HG02970 (cell line): ENCODE measurements around the gene HRH2.

Experiments used
- ATAC-seq: cut with Tn5 transposase; IDR thresholded peaks from one replicate; pipeline ENCODE4 v1.9.1; 2021; ENCODE audit warnings: mild to moderate bottlenecking, moderate library complexity, moderate number of reproducible peaks; ENCODE audit not compliant: unreplicated experiment, low FRiP score

The HRH2 gene

DNA sequence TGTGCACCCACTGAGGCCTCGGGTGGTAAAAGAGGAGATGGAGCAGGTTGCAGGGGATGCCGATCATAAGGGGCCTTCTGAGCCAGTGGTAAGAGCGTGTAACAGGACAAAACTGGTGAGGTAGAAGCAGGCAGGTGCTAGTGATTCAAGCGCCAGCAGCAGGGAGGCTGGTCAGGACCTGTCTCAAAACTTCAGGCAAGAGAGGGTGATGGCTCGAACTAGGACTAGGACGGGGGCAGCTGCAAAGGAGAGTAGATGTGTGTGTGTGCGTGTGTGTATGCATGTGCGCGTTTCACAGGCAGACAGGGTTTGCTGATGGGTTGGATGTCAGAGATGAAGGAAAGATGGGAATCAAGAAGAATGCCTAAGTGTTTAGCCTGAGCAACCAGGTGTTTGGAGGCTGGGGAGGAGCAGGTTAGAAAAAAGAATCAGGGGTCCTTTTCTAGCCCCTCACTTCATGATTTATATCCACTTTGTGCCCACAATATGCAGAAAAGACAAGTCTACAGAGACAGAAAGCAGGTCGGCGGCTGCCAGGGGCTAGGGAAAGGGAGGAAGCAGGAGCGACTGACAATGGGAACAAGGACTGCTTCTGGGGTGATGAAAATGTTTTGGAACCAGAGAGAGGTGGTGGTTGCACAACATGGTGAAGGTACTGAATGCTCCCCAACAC, 15.2 kb downstream of the HRH2 start:
- no peak for ATAC-seq

DNA sequence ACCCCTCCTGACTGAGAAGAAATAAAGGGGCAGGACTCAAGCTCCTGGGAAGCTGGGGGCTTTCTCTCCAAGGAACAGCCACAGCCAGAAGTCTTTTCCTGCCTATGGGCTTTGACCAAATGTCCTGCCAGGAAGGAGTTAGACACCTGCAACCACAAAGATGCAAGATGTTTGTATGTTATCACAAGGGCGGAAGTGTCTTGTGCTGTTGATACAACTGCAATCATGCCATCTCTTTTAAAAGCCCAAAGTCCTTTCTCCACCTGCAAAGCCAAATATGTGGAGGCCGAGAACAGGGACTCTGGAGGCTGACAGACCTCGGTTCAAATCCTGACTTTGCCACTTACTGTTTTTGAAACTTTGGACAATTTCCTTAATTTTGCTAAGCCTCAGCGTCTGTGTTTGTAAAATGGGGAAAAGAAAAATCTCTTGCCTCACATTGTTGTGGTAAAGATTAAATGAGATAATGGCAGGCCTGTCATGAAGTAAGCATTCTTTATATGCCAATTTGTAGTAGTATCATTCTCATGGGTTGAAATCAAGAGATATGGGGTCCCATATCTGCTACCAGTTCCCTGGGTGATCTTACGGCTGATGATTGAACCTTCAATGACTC, 17.0 kb downstream of the HRH2 start:
- no peak for ATAC-seq

DNA sequence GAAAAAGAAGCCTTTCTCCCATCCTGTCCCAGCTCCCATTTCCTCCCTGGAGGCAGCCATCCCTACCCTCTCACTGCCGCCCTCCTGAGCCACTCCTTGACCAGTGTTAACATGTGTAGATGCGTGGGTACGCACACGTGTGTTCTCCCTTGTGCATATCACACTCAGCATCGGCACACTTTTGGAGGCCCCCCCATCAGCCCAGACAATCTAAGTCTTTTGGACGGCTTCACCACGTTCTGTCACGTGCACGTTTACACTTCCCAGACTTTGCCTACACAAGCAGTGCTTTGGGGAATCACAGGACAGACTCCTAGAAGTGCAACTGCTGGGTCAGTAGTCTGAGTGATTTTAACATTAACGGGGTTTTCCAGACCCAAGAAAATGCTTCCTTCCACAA, 18.0 kb downstream of the HRH2 start:
- no peak for ATAC-seq

GRCh38 chr5:175677571-175677970, 19.7 kb downstream of the HRH2 start:
- ATAC-seq, result no peak

DNA sequence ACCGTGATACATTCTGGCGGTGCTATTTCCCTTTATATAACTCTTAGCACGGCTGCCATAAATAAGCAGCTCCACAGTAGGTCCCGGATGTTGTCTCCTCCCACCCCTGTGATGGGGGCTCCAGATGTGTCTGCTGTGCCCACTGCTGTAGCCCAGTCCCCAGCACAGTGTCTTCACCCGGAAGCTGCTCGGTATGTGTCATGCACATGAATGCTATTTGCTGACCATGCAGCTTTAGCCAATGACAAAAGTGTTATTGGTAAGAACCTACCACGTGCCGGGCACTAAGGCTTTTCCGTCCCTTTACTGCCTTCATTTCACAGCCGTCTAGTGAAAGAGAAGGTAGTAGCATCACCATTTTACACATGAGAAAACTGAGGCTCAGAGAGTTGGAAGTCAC, 20.2 kb downstream of the HRH2 start:
- ATAC-seq, result no peak

DNA sequence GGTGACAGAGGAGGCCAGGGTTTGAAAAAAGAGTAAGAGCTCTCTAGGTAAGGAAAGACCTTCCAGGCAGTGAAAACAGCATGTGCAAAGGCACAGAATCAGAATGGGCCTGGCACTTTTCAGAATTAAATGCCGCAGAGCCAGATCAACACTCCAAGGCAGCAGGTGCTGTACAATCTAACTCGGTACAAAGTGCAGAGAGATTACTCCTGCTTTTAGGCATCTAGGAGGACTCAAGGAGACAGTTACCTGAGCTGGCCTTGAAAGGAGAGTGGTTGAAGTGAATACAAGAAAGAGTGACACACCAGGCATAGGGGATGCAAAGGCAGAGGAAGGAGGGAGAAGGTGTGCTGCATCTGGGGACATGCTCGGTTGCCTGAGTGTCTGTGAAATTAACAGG, 21.5 kb downstream of the HRH2 start:
- no peak for ATAC-seq

DNA sequence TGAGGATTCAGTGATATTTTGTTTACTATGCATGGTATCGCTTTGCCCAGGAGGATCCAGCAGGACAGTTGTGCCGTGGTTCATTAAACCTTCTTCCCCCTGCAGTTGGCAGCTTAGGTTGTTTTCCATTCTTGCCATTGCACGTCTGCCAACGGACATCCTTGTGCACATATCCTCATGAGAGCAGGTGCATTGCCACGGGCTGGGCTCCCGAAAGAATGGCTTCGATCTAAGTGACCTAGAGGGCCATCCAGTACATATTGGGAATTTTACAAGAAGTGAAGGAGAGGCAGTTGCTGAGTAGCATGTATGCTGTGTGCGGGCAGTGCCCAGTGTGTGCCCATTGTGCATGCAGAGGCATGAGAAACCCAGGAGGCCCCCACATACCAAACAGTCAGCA, 22.1 kb downstream of the HRH2 start:
- ATAC-seq, result no peak

DNA sequence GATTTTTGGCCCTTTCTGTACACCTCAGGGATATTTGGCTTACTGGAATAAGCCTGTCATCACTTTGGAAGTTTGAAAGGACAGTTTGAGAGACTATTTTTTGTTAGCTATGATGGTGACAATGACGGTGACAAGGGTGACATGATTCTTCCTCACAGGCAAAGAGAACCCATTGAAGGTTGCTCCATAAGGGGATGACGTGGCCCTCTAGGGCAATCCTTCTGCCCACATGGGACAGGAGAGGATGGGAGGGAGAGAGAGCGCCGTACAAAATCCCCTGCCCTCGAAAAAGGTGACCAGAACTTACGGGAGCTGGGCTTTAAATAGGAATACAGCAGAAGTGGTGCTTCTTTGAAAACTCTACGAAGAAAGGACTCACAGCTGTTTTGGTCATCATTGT, 22.6 kb downstream of the HRH2 start:
- no peak for ATAC-seq

DNA sequence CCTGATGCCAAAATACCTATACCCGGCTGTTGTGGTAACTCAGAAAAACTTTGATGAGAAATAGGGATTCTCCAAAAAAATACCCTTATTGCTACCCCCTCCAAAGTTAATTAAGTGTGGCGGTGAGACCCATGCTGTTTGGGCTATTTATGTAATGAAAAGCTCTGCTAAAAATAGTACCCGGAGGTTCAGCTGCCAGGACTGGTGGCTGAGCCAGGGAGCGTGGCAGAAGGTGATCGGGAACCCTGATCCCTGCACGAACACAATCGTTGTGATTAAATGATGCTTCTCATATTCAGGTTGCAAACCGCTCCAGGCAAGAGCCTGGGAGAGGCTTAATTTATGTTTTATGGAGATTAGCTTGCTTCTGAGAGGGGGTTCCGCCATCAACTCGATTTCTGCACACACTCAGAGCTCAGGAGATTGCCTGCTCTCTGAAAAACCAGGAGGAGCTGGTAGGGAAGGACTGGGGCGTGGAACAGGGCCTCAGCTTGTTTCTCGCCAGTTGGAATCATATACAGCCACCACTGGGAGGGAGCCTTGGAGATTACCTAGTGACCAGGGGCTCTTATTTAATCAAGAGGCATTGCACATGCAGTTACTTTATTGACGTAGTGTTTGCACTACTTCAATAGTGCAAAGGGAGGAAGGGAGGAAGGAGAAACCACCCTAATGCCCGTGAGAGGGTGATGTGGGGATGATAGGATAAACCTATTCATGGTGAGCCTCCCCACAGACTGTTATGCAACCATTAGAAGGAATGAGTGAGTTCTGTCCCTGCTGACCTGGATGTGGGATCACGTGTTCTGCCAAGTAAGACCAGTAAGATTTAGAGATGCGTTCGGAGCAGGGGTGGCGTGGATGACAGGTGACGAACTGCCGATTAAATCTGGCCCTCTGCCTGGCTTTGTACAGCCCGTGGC, 23.4 kb downstream of the HRH2 start:
- ATAC-seq, result no peak

DNA sequence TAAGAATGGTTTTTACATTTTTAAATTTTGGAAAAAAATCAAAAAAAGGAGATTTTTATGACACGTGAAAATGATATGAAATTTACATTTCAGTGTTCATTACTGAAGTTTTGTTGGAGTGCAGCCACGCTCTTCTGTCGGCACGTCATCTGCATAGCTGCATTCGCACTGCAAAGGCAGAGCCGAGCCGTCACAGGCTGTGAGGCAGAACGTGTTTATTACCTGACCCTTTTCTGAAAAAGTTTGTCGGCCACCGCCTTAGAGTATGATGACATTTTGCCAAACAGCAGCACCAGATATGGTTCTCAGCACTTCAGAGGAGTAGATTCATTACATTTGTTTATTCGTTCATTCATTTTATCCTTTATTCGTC, 24.1 kb downstream of the HRH2 start:
- ATAC-seq, result no peak

DNA sequence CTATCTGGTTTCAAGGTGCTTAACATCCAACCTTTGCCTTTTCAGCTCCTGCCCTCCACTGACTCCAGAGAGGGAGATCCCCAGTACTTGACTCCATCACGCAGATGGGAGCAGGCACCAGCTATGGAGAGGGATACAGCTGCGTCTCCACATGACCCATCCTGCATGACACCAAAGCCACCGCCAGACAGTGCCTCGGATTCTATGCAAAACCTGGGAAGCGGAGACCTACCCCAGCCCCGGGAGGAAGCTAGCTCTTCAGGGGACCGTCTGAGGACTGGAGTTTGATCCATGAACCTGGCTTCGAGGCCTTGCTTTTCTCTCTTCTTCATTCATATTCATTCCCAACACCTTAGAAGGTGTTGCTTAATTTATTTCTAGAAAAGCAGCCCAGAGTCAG, 24.8 kb downstream of the HRH2 start:
- ATAC-seq, result no peak

GRCh38 chr5:175683231-175683630, 25.4 kb downstream of the HRH2 start:
- ATAC-seq, result no peak

DNA sequence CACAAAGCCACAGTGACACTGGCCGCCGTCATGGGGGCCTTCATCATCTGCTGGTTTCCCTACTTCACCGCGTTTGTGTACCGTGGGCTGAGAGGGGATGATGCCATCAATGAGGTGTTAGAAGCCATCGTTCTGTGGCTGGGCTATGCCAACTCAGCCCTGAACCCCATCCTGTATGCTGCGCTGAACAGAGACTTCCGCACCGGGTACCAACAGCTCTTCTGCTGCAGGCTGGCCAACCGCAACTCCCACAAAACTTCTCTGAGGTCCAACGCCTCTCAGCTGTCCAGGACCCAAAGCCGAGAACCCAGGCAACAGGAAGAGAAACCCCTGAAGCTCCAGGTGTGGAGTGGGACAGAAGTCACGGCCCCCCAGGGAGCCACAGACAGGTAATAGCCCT, 26.1 kb downstream of the HRH2 start:
- no peak for ATAC-seq

DNA sequence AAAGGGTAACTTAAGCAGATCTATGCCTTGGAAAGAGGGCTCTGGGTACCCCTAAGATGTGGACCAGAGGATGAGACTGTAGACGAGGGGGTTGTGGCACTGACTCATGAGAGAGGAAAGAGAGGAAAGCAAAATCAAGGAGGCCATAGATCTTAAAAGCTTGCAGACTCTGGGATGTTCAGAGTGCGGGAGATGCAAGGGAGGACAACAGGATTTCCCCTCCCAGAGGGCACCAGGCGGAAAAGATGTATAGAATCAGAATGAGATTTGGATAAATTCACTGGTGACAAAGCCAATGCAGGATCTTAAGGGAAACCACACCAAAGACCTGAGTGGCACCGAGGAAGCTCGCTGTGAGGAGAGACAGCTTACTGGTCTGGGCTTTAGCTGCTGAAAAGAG, 27.1 kb downstream of the HRH2 start:
- ATAC-seq, result no peak

DNA sequence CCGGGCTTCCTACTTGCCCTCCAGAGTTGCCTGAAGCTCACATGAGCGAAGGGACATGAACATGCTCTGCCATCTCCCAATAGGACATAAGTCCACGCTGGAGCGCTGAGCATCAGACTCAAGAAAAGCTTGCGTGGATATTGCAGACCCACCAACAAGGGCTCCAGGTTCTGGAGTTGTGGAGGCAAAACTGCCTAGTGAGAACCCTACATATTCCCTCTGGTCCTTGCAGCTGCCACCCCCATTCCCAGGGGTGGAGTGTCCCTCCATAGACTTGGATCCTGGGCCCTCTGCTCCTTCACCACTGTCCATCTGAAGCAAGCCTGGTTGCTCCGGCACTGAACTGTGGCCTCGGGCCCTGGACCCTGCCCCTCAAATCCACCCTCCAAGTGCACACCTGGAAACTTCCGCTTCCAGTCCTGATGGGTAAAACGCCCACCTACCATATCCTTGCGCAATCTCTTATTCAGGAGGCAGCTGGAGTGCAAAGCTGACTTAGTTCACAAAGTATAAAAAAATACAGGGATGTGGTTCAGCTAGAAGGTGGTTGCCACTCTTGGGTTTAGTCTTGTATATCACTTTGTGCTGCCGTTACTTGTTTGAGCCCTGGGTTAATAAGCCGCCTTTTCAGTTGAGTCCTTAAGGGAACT, 28.0 kb downstream of the HRH2 start:
- no peak for ATAC-seq

DNA sequence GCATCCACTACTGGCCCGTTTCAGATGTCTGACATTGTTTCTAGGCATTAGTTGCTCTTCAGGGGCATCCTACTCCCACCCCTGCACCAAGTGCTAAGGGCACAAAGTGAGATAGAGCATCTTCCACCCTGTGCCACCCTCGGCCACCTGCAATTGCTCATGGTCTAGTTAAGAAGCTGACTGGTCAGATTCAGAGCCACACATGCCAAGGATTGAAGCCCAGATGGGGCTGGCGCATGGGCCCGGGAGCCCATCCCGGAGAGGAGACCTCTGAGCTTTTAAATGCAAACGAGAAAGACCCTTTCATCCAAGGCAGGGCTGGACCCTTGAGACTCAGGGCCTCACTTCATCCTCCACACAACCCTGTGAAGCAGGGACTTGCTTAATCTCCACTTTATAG, 28.5 kb downstream of the HRH2 start:
- no peak for ATAC-seq

DNA sequence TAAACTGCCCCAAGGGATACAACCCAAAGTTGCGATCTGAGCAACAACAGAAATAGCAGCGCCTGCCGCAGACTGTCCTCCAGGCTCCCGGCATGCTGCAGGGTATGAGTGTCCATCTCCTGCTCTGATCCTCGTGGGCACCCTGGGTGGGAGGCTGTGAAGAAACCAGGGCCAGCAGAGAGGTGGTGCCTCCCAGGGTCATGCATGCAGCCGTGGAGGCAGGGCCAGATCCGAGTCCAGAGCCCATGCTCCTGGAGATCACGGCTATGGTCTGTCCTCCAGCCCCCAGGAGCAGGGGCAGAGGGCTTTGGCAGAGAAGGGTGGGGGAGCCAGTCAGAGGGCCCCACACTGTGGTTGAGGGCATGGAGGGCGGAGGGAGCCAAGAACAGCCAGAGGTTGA, 29.0 kb downstream of the HRH2 start:
- ATAC-seq, result no peak

DNA sequence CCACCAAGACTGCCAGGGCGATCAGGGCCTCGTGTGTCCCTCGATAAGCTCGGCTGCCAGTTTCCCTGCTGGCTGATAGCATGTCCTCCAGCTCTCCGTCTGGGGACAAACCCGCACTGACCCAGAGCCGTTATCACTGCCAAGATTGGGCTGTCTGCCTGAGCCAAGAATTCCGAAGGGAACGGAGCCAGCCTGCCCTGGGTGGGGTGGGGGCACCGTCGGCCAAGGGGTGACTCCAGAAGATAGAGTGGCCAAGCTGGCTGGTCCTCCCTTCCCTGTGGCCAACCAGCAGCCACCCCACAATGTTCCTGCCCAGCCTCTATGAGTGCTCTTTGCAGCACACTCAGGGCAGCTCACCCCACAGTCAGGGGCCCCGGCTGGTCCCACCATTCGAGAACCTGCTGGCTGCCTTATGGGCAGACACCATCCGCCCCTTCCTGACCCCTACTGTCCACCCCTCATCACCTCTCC, 29.4 kb downstream of the HRH2 start:
- no peak for ATAC-seq

- ATAC-seq, result no peak
Observed at GRCh38 chr5:175688352-175689146, 30.7 kb downstream of the HRH2 start.
